Heart right ventricle (tissue), 16 donors: ENCODE data around the gene ZBTB40. TPM values are rescaled to one million over a fixed set of nuclear protein-coding genes. Genes with fewer than 3 reads are reported as not detected.
A peak's percentile ranks its signal among the peaks of the same experiment; 100 is the strongest.

Experiments
- ATAC-seq, 8 donors: fragments of 200-7000 bp; cut with Tn5 transposase; one replicate each; pipeline ENCODE4 v1.9.1; 2020; ENCODE audit warnings: mild to moderate bottlenecking in 8 of 8, moderate library complexity in 8 of 8, moderate number of reproducible peaks in 1 of 8
- DNase-seq, 2 donors: peaks; one replicate each; pipeline ENCODE4 v3.0.0-alpha.2; 2020
- H3K27ac ChIP-seq, 10 donors: fragments of 200-600 bp; sonication (generic) in 2 of 10; one replicate each; pipeline versions ENCODE4 v1.5.0 to v1.8.0; 2020 to 2022; ENCODE audit warnings: mild to moderate bottlenecking in 3 of 10
- H3K27me3 ChIP-seq, 7 donors: fragments of 200-600 bp; one replicate each; pipeline ENCODE4 v1.8.0; 2021 to 2022; ENCODE audit warnings: mild to moderate bottlenecking in 2 of 7
- H3K36me3 ChIP-seq, 9 donors: fragments of 200-600 bp; sonication (generic) in 1 of 9; one replicate each; pipeline versions ENCODE4 v1.5.0 to v1.8.0; 2020 to 2022; ENCODE audit warnings: mild to moderate bottlenecking in 2 of 9
- H3K4me1 ChIP-seq, 9 donors: fragments of 200-600 bp; sonication (generic) in 1 of 9; one replicate each; pipeline versions ENCODE4 v1.5.0 to v1.8.0; 2020 to 2022; ENCODE audit warnings: mild to moderate bottlenecking in 4 of 9
- H3K4me3 ChIP-seq, 10 donors: fragments of 200-600 bp; sonication (generic) in 2 of 10; one replicate each; pipeline versions ENCODE4 v1.5.0 to v1.8.0; 2020 to 2022; ENCODE audit warnings: mild to moderate bottlenecking in 7 of 10, moderate library complexity in 2 of 10
- H3K9me3 ChIP-seq, 11 donors: fragments of 200-600 bp in 10 of 11; sonication (generic) in 2 of 11; one replicate each; pipeline versions ENCODE4 v1.5.0 to v1.8.0; 2013 to 2022; ENCODE audit warnings: mild to moderate bottlenecking in 2 of 11, control low read depth in 1 of 11, moderate library complexity in 1 of 11
- WGBS, 2 donors: extraction: QIAGEN DNeasy Blood & Tissue Kit; methylation state at CpG; one replicate each; pipeline ENCODE4 v1.1.7; 2013; ENCODE audit warnings: inconsistent platforms in 1 of 2; 5-methylcytosine and 5-hydroxymethylcytosine counted together
- intact Hi-C, 10 donors: fragments of 100-400 bp; cut with DNase I; formaldehyde crosslinking; loops; one replicate each; pipeline versions ENCODE4 v1.11.1 to v1.14.2; 2022
- polyA plus RNA-seq, 2 donors: library from polyadenylated mRNA; stranded (reverse); fragments of 200-250 nt; gene quantifications; one replicate each; pipeline ENCODE4 v1.2.3, GENCODE V29; 2013
- total RNA-seq, 10 donors: library from RNA; stranded (reverse); fragmentation: NEBNext Ultra II Directional in 3 of 10; extraction: Animal tissue kit (Norgen Biotek cat#: 25700) in 3 of 10; gene quantifications; one replicate each; pipeline versions ENCODE4 v1.2.1 to v1.2.4, GENCODE V29; 2021 to 2023
- TF ChIP-seq, protein P1 (sequence below), 9 donors: fragments of 200-600 bp; sonication (generic) in 2 of 9; IDR thresholded peaks; one replicate each; pipeline versions ENCODE4 v1.5.0 to v1.8.0; 2021 to 2022; ENCODE audit warnings: antibody characterized with exemption in 9 of 9, mild to moderate bottlenecking in 5 of 9, moderate library complexity in 1 of 9
- donor health status: Arrhythmogenic right ventricular cardiomyopathy.
- donor health status: ischemic (EF 13 %, LVEDD 7.1; RV severe dilation, severe dysfunction).
- donor health status: healthy with polysubstance abuse.
- donor health status: DM: no; HTN: yes; CAD: no.
- donor health status: DM: no; HTN: no; CAD: no.
- donor health status: ischemic (EF 25% LVEDD 6.9; RV normal size, moderate dysfunction).
- donor health status: ischemic (EF 25% LVEDD 5.7; RV mildly dilated, moderate dysfunction).
- donor health status: healthy.
- donor health status: DM: yes; HTN: yes; CAD: no.
- donor health status: Ischemic cardiomyopathy.
- donor health status: ischemic (EF 35%, LVEDD 5.7; RV mildly dilated, moderate dysfunction).
- donor health status: nonischemic (EF 11% LVEDD 7.7; RV severe dilation, severe dysfunction).
- donor health status: DM: yes; HTN: yes; CAD: no.
- donor health status: PGD.
- donor health status: ischemic (EF 29% LVEDD 5.4; RV normal size, mild dysfunction).
- donor health status: nonischemic (EF 23%, LVEDD 6.1; RV moderate dilation, normal function).

Gene ZBTB40
- total and polyA plus RNA-seq, 12 donors: 3.2 to 18.2 (median 13.2) TPM

DNA sequence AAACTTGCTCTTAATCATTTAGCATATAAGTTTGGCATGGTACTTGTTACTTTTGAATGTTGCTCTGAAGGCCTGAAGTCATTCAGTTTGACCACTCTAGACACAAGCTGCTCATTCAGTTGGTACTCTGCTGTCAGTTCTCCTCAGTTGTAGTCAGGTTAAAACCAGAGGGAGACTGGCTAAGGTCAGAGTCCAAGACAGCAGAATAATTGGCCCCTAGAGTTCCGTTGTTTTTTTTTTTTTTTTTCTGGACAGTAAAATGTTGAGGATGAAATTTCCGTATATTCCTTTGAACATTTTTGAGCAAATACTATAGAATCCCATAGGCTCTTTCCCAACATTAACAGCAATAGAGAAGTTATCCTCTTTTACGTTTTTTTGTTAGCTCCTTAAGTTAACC, 9.4 kb downstream of the ZBTB40 start:
- peaks cover 0 to 42% (median 19%) of the 10 kb centered on the region in 9 donors for H3K4me1 ChIP-seq

DNA sequence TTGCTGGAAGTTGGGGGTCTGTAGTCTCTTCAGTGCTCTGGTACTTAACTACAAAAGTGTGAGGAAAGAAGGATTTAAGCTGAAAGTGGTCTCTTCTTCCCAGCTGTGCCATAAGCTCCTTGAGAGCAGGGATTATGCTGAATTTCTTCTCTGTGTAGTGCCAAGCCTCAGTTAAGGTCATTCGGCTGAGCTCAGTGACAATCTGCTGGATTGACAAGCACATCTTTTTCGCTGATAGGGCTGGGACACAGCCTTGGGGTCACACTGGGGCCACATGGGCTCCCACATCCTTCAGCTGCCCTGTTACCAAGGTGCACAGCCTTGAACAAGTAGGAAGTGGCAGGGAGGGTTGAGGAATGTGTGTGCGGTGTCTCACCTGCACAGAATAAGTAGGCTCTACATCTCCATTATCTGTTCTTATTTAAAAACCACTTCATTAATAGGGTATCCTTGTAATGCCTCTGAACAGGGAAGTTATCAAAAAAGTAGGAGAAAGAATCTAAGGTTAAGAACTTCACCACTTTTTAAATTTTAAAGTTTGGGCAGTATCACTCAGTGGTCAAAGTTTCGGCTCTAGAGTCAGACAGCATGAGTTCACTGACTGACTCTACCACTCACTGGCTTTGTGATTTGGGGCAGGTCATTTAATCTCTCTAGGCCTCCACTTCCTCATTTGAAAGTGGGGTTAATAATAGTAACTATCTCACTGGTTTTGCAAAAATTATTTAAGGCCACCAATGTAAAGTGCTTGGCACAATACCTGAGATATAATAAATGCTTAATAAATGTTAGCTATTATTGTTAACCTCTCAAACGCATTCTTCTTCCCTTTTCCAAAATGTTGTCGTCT, 10.3 kb downstream of the ZBTB40 start:
- peaks cover 0 to 13% (median 0%) of the 10 kb centered on the region in 11 donors for H3K9me3 ChIP-seq
- no peak overlapping the region for H3K27ac ChIP-seq
- H3K4me3 ChIP-seq: no peak overlapping the region
- TF ChIP-seq, protein P1, sequence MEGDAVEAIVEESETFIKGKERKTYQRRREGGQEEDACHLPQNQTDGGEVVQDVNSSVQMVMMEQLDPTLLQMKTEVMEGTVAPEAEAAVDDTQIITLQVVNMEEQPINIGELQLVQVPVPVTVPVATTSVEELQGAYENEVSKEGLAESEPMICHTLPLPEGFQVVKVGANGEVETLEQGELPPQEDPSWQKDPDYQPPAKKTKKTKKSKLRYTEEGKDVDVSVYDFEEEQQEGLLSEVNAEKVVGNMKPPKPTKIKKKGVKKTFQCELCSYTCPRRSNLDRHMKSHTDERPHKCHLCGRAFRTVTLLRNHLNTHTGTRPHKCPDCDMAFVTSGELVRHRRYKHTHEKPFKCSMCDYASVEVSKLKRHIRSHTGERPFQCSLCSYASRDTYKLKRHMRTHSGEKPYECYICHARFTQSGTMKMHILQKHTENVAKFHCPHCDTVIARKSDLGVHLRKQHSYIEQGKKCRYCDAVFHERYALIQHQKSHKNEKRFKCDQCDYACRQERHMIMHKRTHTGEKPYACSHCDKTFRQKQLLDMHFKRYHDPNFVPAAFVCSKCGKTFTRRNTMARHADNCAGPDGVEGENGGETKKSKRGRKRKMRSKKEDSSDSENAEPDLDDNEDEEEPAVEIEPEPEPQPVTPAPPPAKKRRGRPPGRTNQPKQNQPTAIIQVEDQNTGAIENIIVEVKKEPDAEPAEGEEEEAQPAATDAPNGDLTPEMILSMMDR (IDR thresholded peaks at IDR 0.05): no peak
- ATAC-seq: peak in 1 of 8 donors; percentile 23
- H3K4me1 ChIP-seq: peaks cover 0 to 36% (median 19%) of the 10 kb centered on the region in 9 donors
- H3K36me3 ChIP-seq: no peaks in the 10 kb centered on the region
- intact Hi-C loops: no loop called here
- no peak for DNase-seq
- no peaks in the 10 kb centered on the region for H3K27me3 ChIP-seq
- 84 to 89% methylated on average over 6 of the region's 6 CpGs for WGBS, 2 donors

More for the DNA sequence above, 9.4 kb downstream of the ZBTB40 start:
- no peaks in the 10 kb centered on the region for H3K27me3 ChIP-seq
- no peaks in the 10 kb centered on the region for H3K36me3 ChIP-seq
- WGBS, 2 donors: 87 to 90% methylated on average over 3 of the region's 3 CpGs
- intact Hi-C loops: no loop called here
- TF ChIP-seq, protein P1 (IDR thresholded peaks at IDR 0.05): no peak
- no peak for DNase-seq
- H3K9me3 ChIP-seq: peaks cover 0 to 12% (median 0%) of the 10 kb centered on the region in 11 donors
- no peak overlapping the region for H3K4me3 ChIP-seq
- ATAC-seq: no peak
- no peak overlapping the region for H3K27ac ChIP-seq

DNA sequence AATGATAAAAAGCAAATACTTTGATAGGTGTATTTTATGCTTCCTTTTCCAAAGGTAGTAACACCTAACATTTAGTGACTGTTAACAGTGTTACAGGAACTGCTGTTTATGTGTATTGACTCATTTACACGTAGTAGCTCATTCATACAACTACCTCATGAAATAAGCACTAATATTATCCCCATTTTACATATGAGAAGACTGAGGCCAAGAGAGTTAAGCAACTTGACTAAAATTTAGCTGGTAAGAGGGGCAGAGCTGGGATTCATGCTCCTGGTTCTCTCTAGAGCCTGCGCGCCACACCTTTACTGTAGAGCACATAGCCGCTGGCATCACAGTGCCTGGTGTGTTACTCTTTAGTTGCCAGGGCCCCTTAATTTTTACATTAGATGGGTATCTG, 11.3 kb downstream of the ZBTB40 start:
- H3K4me1 ChIP-seq: peaks cover 0 to 26% (median 9%) of the 10 kb centered on the region in 9 donors
- 95% methylated on average over 4 of the region's 4 CpGs for WGBS, 2 donors

DNA sequence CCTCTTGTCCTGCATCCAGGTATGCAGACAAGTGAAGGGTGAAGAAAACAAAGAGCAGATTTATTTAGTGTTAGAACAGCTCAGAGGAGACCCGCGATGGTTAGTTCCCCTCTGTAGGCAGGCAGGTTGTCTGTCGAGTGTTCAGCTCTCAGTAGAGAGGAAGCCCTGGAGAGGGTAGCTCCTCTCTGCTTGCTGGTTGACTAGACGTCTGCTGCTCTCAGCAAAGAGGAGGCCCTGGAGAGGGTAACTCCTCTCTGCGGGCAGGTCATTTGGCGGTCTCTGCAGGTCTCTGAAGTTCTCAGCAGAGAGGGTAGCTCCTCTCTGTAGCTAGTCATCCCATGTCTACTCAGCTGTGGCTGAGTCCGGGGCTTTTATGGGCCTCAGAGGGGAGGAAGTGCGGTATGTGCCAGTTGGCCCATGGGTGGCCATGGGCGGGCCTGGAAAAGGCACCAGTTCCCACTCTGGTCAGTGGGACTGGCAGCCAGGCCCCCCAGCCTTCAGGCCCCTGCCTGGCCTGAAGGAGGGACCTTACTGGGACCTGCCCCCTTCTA, 13.4 kb downstream of the ZBTB40 start:
- 82 to 84% methylated on average over 9 of the region's 9 CpGs for WGBS, 2 donors
- peak in 4 of 8 donors; percentile 25 to 61 (median 40) for ATAC-seq

More for the DNA sequence above, 11.3 kb downstream of the ZBTB40 start:
- TF ChIP-seq, protein P1 (IDR thresholded peaks at IDR 0.05): no peak
- intact Hi-C loops: no loop called here
- Histone ChIP-seq H3K9me3 (peaks cover 0 to 13% (median 0%) of the 10 kb centered on the region in 11 donors), H3K27ac (no peak overlapping the region), H3K4me3 (no peak overlapping the region), H3K27me3 (no peaks in the 10 kb centered on the region), H3K36me3 (no peaks in the 10 kb centered on the region)
- DNase-seq (no peak), ATAC-seq (no peak)

More for the DNA sequence above, 13.4 kb downstream of the ZBTB40 start:
- H3K27me3 ChIP-seq: no peaks in the 10 kb centered on the region
- intact Hi-C loops: no loop called here
- peaks cover 0 to 13% (median 0%) of the 10 kb centered on the region in 11 donors for H3K9me3 ChIP-seq
- H3K36me3 ChIP-seq: no peaks in the 10 kb centered on the region
- no peak overlapping the region for H3K4me3 ChIP-seq
- H3K4me1 ChIP-seq: peaks cover 0 to 28% (median 9%) of the 10 kb centered on the region in 9 donors
- TF ChIP-seq, protein P1 (IDR thresholded peaks at IDR 0.05): no peak
- peak overlapping the region in 2 of 10 donors; percentile 14 to 26 for H3K27ac ChIP-seq
- no peak for DNase-seq
